Dermis microvascular lymphatic vessel endothelial cell (primary cell): ENCODE data around the gene OSER1. TPM values are rescaled to one million over a fixed set of nuclear protein-coding genes. Genes with fewer than 3 reads are reported as not detected.

ENCODE experiments used
- total RNA-seq: library from RNA; depleted of rRNA; stranded (reverse); fragments of >200 nt; gene quantifications from 2 replicates; pipeline ENCODE4 v1.2.1, GENCODE V29; 2014

The OSER1 gene
- total RNA-seq, 1 donor from 2014 or later: 34.1 TPM

Other genes with a start within 250 kb of the OSER1 start
- gene JPH2, start 23.6 kb downstream of the OSER1 start, total RNA-seq: under 0.01 and 0.13 TPM in 2 replicates
- not detected in 2 replicates for gene GDAP1L1, start 36.5 kb upstream of the OSER1 start, total RNA-seq
- gene FITM2, start 100.4 kb upstream of the OSER1 start, total RNA-seq: 6.3 and 7.2 TPM in 2 replicates
- not detected in 2 replicates for gene R3HDML, start 126.3 kb upstream of the OSER1 start, total RNA-seq
- gene HNF4A, start 144.9 kb upstream of the OSER1 start, total RNA-seq: not detected in 2 replicates